K562 (cell line): Measurements from ENCODE around the gene TACC3. TPM values are rescaled to one million over a fixed set of nuclear protein-coding genes. Genes with fewer than 3 reads are reported as not detected.

ENCODE experiments used
- ATAC-seq: fragments of 200-7000 bp; cut with Tn5 transposase; 3 replicates; pipeline ENCODE4 v1.9.1; 2020; ENCODE audit warnings: moderate library complexity
- BruUV-seq: library from RNA; stranded (reverse); fragments of 400-500 nt; replicated peaks from 2 replicates; lab custom pipeline; 2021; lab: Mats Ljungman, UMichigan
- CTCF ChIA-PET: fragments of 300-600 bp; formaldehyde crosslinking; extraction: SDS; loops from one replicate; lab custom pipeline; 2021; ENCODE audit warnings: low intra/inter-chr PET ratio; lab: Yijun Ruan, JAX
- POLR2A ChIA-PET: fragments of 300-600, 350-650 bp; sonication (Branson Sonifier 250); formaldehyde crosslinking; extraction: SDS; loops from one replicate; lab custom pipeline; 2021; ENCODE audit warnings: antibody characterized with exemption, inconsistent platforms; lab: Yijun Ruan, JAX
- DNase-seq, 4 experiments: peaks; one replicate each; pipeline versions ENCODE4 v3.0.0 to v3.0.0-alpha.2; 2011 to 2018; ENCODE audit warnings: low spot score in 3 of 4, mixed read lengths in 3 of 4; ENCODE audit errors: extremely low read depth in 1 of 4
- FAIRE-seq: peaks from 2 replicates; lab custom pipeline; 2011; peaks lifted over from hg19 to GRCh38; lab: Jason Lieb, UNC
- H2AFZ ChIP-seq: 2 replicates; pipeline ENCODE4 v1.6.0; 2011; ENCODE audit warnings: low read depth, low read length, control low read depth, inconsistent platforms
- H3K27ac ChIP-seq: fragments of 200-600 bp; 3 replicates; pipeline ENCODE4 v1.8.0; 2011; ENCODE audit warnings: low read depth, mild to moderate bottlenecking, control low read depth, inconsistent platforms, low read length, moderate library complexity, mixed read lengths; ENCODE audit errors: extremely low read depth
- H3K27me3 ChIP-seq, 2 experiments: fragments of 300-600 bp in 1 of 2; 2 replicates in 1 of 2; 3 replicates in 1 of 2; pipeline versions ENCODE4 v1.6.0 to v1.8.0; 2011; ENCODE audit warnings: inconsistent platforms in 2 of 2, low read length in 2 of 2, mild to moderate bottlenecking in 1 of 2, mixed read lengths in 1 of 2, moderate library complexity in 1 of 2; ENCODE audit not compliant: control insufficient read depth in 2 of 2, insufficient read depth in 2 of 2
- H3K36me3 ChIP-seq: fragments of 300-600 bp; 3 replicates; pipeline ENCODE4 v1.8.0; 2011; ENCODE audit warnings: mild to moderate bottlenecking, low read length, inconsistent platforms; ENCODE audit not compliant: control insufficient read depth, insufficient read depth
- H3K4me1 ChIP-seq, 2 experiments: fragments of 200-600 bp in 1 of 2; replicated peaks in 1 of 2; 2 replicates in 1 of 2; 3 replicates in 1 of 2; pipeline versions ENCODE4 v1.5.1 to v1.8.0; 2011; ENCODE audit warnings: inconsistent platforms in 2 of 2, low read length in 2 of 2, mild to moderate bottlenecking in 1 of 2, mixed read lengths in 1 of 2, moderate library complexity in 1 of 2; ENCODE audit not compliant: control insufficient read depth in 2 of 2, insufficient read depth in 2 of 2
- H3K4me2 ChIP-seq: 2 replicates; pipeline ENCODE4 v1.6.1; 2011; ENCODE audit warnings: low read length, control low read depth, inconsistent platforms, mixed read lengths; ENCODE audit not compliant: insufficient read depth
- H3K4me3 ChIP-seq: fragments of 200-600 bp; sonication (generic), shearing (Covaris generic); 2 replicates; pipeline ENCODE4 v1.5.1; 2016; ENCODE audit warnings: control low read depth, inconsistent platforms
- H3K79me2 ChIP-seq: fragments of 200-600 bp; 3 replicates; pipeline ENCODE4 v1.8.0; 2011; ENCODE audit warnings: low read length, inconsistent platforms; ENCODE audit not compliant: control insufficient read depth, insufficient read depth
- H3K9ac ChIP-seq, 2 experiments: 2 replicates each; pipeline versions ENCODE4 v1.6.0 to v1.6.1; 2011; ENCODE audit warnings: low read depth in 2 of 2, low read length in 2 of 2, control low read depth in 1 of 2, inconsistent platforms in 1 of 2, mild to moderate bottlenecking in 1 of 2, mixed read lengths in 1 of 2; ENCODE audit not compliant: insufficient read depth in 1 of 2
- H3K9me1 ChIP-seq: one replicate; pipeline ENCODE4 v1.6.0; 2011; ENCODE audit warnings: inconsistent platforms, mild to moderate bottlenecking, low read length, moderate library complexity; ENCODE audit not compliant: control insufficient read depth, insufficient read depth
- H3K9me3 ChIP-seq: replicated peaks from 2 replicates; pipeline ENCODE4 v1.5.1; 2011; ENCODE audit warnings: low read depth, low read length, inconsistent platforms; ENCODE audit not compliant: control insufficient read depth, insufficient read depth
- H4K20me1 ChIP-seq: replicated peaks from 2 replicates; pipeline ENCODE4 v1.6.1; 2011; ENCODE audit warnings: low read length, inconsistent platforms, mixed read lengths; ENCODE audit not compliant: control insufficient read depth, insufficient read depth
- AFF4 ChIP-seq: sonication (generic); formaldehyde crosslinking; IDR thresholded peaks from 2 replicates; pipeline ENCODE4 v1.8.0; 2023; ENCODE audit warnings: mild to moderate bottlenecking, missing genetic modification reagents
- ATF4 ChIP-seq: fragments of 450-650 bp; formaldehyde crosslinking; IDR thresholded peaks from 2 replicates; pipeline ENCODE4 v1.4.0; 2022; ENCODE audit warnings: mild to moderate bottlenecking, moderate library complexity
- SIX5 ChIP-seq, 2 experiments: IDR thresholded peaks; 2 replicates each; pipeline ENCODE4 v1.6.1; 2011; ENCODE audit warnings: low read length in 2 of 2, borderline replicate concordance in 1 of 2, low read depth in 1 of 2, mild to moderate bottlenecking in 1 of 2, moderate library complexity in 1 of 2; ENCODE audit not compliant: insufficient read depth in 1 of 2
- ZKSCAN1 ChIP-seq: fragments of 150-350 bp; IDR thresholded peaks from 2 replicates; pipeline ENCODE4 v1.6.1; 2016; ENCODE audit warnings: low read depth, low read length
- ZNF830 ChIP-seq: fragments of 250-450 bp; sonication (Bioruptor Pico); IDR thresholded peaks from 2 replicates; pipeline ENCODE4 v1.5.0; 2021; ENCODE audit warnings: mild to moderate bottlenecking
- WGBS: fragments of 100-300 bp; shearing (Covaris generic); methylation state at CpG from one replicate; pipeline ENCODE4 v1.1.6; 2016; ENCODE audit warnings: low coverage, mixed read lengths; ENCODE audit not compliant: insufficient coverage; ENCODE audit errors: missing lambda C conversion rate; 5-methylcytosine and 5-hydroxymethylcytosine counted together
- in situ Hi-C: fragments of 300-500 bp; cut with MboI; formaldehyde crosslinking; loops from 4 replicates; pipeline ENCODE4 v1.15.0; 2018; ENCODE audit warnings: inconsistent platforms, mixed read lengths
- intact Hi-C: fragments of 100-400 bp; cut with micrococcal nuclease; formaldehyde crosslinking; loops from 2 replicates; pipeline ENCODE4 v1.14.2; 2022
- polyA plus RNA-seq, 8 experiments: library from polyadenylated mRNA; depleted of rRNA in 4 of 8; stranded (reverse) in 5 of 8; unstranded in 3 of 8; fragments of >200 nt; fragmentation: Nextera tagmentation in 2 of 8; fragmentation: Illumina TruSeq in 1 of 8; extraction: Ambion mirVana in 2 of 8; extraction: Trizol in 1 of 8; gene quantifications; 2 replicates each; pipeline versions ENCODE4 v1.2.1 to v1.2.3, GENCODE V29; 2011 to 2014; ENCODE audit warnings: inconsistent platforms in 1 of 8, missing spikeins in 1 of 8
- total RNA-seq, 7 experiments: library from RNA; depleted of rRNA in 6 of 7; stranded (reverse); fragments of >200 nt in 6 of 7; fragmentation: Illumina TruSeq in 2 of 7; extraction: Trizol in 2 of 7; gene quantifications; 2 replicates each; pipeline versions ENCODE4 v1.2.1 to v1.2.3, GENCODE V29; 2011 to 2021; ENCODE audit warnings: low replicate concordance in 1 of 7

TACC3 gene
- total and polyA plus RNA-seq, 9 of the 15 experiments (the other 6 are each of a cell fraction or from before 2014, with no cell fraction given) = 1.9 to 122 (median 55.6) TPM

DNA sequence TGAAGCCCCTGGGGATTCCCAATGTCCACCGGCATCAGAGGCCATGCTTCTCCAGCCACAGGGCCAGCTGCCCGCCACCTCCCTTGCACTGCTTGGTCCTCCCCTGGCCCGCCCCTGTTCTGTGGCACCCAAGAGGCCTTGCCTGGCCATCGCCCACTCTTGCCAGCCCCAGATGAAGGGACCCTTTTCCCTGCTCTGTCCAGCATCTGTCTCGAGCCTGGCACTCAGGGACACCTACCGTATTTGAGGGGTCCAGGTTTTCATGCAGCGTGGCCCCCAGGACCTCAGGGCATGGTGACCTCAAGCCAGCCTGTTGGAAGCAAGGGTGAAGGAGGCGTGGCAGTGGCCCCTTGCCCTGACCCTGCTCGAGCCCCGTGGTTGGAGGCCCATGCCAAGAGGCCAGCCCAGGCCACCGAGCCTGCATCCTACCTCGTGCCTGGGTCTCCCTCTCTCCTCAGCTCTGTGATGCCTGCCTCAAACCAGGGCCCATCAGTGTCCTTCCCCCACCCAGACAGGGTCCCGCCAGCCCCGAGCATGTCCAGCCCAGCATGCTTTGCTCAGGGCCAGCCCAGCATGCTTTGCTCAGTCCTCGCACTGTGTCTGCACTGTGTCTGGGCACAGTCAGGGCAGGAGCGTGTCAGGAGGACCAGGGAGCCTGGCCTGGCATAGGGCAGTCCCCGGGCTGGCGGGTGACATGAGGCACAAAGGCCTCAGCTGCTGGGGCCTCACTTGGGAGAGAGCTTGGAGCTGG is 57.5 kb downstream of the TACC3 start:
- H3K4me1 ChIP-seq = peaks cover under 1 to 81% of the 10 kb centered on the region in 2 experiments; a peak in 4 of 5 replicates
- POLR2A ChIA-PET = interaction anchor here (2.2 kb wide), 1 partner anchor 16 kb away, joined by 6 read pairs; no protein-coding TSS in a partner anchor
- TF ChIP-seq AFF4 (CRISPR knock-in tag) (no peak), ZKSCAN1 (no peak), ATF4 (CRISPR knock-in tag) (no peak), SIX5 (IDR thresholded peaks at IDR 0.05; ENCODE audit: borderline replicate concordance in 1 of 2, insufficient read depth in 1 of 2, low read depth in 1 of 2, low read length in 2 of 2) (no peak), ZNF830 (CRISPR knock-in tag) (no peak)

More for the DNA sequence above, 57.5 kb downstream of the TACC3 start:
- FAIRE-seq (no peak), ATAC-seq (no peak), DNase-seq (no peak)
- CTCF ChIA-PET = no interaction called here
- intact Hi-C loops (no loop called here), in situ Hi-C loops (no loop called here)
- H3K36me3 ChIP-seq = no peaks in the 10 kb centered on the region
- no peaks in the 10 kb centered on the region for H4K20me1 ChIP-seq
- no peaks in the 10 kb centered on the region for H3K79me2 ChIP-seq
- no peak overlapping the region for H2AFZ ChIP-seq
- no peak overlapping the region for H3K4me3 ChIP-seq
- H3K27me3 ChIP-seq = no peaks in the 10 kb centered on the region
- H3K4me2 ChIP-seq = no peak overlapping the region
- no peaks in the 10 kb centered on the region for H3K9me3 ChIP-seq
- WGBS = 75% methylated on average over 17 of the region's 18 CpGs
- H3K9me1 ChIP-seq = no peaks in the 10 kb centered on the region
- H3K9ac ChIP-seq = peak overlapping the region in 1 of 2 experiments; percentile 70; a peak in 2 of 4 replicates
- no TSS peak for BruUV-seq
- H3K27ac ChIP-seq = no peak overlapping the region
